ENCODE measurements around the gene KIF18B.

The KIF18B gene

DNA sequence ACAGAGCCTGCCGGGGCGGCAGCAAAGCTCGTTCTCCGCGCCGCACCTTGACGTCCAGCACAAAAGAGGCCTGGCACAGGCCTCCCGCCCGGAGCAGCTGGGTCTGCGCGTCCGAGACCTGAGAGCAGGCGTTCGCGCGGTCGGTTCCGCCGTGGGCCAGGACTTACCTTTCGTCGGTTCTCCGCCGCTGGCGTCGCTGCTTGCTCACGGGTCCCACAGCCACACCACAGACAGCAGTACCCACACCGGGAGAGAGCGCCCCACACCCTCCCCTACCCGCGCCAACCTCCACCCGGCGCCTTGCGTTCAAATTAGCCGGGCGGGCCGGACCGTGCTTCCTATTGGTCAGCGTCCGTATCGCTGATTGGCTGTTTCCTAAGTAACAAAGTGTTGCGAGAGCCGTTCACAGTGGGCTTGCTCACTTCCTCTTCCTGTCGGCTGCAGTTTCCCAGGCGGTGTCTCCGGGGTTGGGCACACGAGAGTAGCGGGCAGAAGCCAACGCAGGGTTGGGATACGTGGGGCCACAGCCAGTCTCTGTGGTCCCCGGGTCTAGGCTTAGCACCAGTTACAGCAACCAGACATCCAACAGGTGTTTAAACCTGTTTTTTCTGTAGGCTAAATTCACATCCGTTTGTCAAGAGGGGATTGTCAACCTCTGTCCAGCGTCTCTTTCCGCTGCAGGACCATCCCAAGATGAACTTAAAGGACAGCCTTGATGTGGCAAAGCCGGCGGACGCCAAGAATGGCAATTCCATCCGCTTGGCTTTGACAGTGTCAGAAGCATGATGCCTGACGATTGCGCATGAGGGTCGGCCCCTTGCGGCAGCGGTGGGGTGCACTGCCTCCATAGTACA, at the start of gene KIF18B:
TSS of gene KIF18B (minus strand) at position 313 of the 854 bp plus-strand sequence. CDS start 11,429 bp downstream, outside the sequence.
- peak; percentile 69 to 76 for DNase-seq (ENCODE audit: low read depth in 2 of 2)

DNA sequence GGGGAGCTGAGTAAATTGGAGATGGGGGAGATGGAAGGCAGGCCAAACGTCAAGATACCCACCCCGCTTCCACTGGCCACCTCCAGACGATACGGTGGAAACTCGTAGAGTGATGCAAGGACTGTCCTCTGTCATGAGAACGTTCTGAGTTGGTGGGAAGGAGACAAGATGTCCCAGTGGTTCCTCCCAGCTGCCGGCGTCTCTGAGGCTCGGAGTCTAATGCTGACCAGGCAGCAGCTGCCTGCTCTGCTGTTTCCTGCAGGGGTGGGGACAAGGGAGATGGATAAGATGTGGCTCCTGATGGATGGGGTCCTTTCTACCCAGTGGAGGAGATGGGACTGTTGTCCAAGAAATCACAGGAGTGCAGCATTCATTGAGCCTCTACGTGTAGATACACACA, 48.7 kb upstream of the KIF18B start:
- DNase-seq (ENCODE audit: low read depth in 2 of 2) = no peak

DNA sequence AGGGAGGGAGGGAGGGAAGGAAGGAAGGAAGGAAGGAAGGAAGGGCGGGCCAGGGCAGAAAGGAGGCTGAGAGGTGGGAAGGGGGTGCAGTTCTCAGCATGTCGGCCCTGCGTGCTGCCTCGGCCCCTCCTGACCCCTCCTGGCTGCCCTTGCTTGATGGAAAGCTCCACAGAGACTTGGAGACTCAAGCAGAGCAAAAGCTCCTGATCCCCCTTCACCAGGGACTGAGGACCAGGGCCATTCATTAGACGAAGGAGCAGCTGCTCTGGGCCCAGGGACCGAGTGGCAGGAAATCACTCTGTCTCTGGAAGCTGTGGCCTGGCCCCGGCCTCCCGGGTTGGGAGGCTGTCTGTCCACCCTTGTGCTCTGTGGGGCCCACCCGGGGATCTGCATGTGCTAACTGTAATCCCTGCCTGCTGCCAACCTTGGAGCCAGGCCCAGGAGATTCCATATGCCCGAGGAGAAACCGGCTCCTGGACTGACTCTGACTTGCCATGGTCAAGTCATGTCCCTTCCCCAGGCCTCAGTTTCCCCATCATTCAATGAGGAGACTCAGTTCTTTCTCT, 47.9 kb upstream of the KIF18B start:
- no peak for DNase-seq (ENCODE audit: low read depth in 2 of 2)

DNA sequence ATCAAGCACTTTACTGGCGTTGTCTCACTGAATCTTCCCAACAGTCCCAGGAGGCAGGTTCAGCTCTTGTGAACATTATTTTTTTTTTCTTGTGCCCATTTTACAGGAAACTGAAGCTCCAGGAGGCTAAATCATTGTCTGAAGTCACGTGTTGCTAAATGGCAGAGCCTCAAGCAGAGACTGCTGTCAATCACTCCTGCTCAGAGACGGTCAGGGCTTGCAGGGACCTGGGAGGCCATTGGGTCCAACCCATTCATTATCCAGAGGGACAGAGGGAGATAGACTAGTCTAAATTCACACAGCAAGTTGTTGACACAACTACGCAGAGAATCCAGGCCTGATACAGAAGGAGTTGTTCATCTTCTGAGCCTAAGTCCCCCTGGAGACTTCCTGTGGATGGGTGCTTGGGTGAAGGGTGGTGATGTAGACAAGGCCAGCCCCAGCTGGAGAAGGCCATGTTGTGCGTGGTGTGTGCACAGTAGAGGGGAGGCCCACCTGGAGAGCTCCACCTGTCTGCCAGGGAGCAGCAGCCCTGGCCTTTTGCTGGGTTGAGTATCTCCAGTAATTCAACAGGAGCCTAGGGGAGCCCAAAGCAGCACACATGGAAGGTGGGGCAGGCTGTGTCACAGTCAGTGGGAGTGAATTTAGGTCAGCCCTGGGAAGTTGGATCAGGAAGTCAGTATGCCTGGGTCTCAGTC, 44.8 kb upstream of the KIF18B start:
- no peak for DNase-seq (ENCODE audit: low read depth in 2 of 2)

DNA sequence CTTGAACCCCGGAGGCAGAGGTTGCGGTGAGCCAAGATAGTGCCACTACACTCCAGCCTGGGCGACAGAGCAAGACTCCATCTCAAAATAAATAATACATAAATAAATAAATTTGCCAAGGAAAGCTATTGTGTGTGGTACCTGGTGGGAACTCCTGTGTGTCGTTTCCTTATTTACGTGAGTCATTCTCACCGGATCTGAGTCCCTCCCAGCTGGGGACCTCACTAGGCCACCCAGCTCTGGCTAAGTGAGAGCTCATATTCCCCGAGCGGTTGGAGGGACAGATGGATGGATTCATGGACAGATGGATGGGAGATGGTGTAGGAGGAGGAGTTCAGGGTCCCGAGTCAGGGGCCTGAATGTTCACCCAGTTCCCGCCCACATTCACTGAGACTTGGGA, 43.4 kb upstream of the KIF18B start:
- DNase-seq (ENCODE audit: low read depth in 2 of 2) = no peak

DNA sequence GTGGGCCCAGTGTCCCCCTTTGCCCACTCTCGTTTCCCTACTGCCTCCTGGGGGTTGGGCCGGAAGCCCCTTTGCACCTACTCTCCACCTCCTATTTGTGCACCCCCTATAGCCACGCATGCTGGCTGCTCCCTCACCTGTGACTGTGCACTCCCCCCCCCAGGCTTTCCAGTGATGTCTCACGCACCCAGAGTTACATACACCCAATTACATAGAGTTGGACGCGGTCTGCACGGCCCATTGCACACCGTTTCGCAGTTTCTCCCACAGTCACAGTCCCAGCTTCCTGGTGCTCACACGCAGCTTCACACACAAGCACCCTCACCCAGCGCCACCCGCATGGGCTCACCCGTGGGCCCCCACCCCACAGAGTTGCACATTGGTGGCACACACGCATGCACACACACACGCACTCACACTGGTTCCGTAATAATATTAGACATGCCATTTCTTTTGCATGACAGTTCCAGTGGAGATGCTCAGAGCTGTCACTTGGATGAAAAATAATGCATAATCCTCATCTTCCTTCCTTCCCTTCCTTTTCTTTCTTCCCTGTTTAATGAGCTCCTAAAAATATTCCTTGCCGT, 42.1 kb upstream of the KIF18B start:
- DNase-seq (ENCODE audit: low read depth in 2 of 2) = no peak

DNA sequence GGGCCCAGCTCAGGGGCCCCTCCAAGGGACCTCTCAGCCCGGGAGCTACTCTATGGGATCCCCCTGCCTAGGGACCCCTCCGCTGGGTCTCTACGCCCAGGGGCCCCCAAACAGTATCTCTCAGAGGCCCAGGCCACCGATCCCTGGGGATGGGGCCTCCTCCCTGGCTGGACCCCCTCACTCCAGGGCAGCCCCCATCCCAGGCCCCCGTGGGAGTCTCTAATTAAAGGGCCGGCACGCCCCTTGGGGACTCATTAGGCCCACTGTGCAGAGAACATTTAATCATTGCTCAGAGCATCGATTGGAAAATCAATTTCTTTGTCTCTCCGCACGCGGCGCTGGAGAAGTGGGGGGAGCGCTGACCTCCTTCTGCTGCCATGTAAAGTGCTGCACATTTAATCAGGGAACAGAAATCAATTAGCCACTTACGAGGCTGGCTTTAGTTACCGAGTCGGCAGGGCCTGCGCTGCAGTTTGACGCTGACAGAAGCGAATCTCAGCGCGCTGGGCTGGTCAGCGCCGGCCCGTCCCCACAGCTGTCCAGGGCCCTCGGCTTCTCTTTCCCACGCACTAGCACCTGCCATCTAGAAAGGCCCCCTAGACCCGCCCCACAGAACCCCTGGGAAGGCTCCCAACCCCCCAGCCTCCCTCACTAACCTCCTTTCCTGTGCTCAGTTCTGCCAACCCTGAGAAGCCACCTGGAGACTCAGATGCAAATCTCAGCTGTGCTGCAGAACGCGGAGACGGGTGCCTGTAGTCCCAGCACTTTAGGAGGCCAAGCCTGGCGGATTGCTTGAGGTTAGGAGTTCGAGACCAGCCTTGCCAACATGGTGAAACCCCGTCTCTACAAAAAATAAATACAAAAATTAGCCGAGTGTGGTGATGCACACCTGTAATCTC, 40.7 kb upstream of the KIF18B start:
- no peak for DNase-seq (ENCODE audit: low read depth in 2 of 2)

DNA sequence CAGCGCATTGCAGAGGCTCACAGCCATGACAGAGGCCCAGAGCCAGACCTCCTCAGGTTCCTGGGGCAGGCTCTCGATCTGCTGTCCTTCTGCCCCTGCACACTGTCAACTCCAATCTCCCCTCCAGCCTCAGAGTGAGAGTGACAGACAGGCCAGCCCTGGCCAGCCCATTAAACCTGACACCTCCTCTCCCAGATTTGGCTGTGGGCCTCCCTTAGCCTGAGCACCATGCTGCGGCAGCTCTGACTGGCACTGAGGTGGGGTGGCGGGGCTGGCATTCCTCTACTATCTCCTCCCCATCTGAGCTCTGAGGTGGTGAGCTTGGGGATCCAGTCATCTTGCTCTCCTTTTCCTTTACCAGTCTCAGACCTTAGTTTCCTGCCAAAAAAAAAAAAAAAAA, 36.0 kb upstream of the KIF18B start:
- DNase-seq (ENCODE audit: low read depth in 2 of 2) = no peak

DNA sequence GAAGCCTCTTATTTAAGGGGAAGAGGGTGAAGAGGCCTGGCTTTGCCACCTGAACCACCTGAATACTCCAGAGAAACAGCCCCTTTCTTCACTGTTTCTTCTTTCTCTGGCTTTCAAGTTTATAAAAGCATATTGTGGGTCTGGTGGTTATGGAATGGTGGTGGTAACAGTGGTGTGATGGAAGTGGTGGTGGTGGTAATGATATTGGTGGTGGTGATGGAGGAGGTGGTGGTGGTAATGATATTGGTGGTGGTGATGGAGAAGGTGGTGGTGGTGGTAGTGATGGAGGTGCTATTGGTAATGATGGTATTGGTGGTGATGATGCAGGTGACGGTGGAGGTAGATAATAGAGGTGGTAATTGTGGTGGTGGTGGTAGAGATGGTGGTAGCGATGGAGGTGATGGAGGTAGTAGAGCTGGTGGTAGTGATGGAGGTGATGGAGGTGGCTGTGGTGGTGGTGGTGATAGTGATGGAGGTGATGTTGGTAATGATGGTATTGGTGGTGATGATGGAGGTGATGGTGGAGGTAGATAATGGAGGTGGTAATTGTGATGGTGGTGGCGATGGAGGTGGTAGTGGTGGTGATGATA, 34.6 kb upstream of the KIF18B start:
- DNase-seq (ENCODE audit: low read depth in 2 of 2) = no peak

DNA sequence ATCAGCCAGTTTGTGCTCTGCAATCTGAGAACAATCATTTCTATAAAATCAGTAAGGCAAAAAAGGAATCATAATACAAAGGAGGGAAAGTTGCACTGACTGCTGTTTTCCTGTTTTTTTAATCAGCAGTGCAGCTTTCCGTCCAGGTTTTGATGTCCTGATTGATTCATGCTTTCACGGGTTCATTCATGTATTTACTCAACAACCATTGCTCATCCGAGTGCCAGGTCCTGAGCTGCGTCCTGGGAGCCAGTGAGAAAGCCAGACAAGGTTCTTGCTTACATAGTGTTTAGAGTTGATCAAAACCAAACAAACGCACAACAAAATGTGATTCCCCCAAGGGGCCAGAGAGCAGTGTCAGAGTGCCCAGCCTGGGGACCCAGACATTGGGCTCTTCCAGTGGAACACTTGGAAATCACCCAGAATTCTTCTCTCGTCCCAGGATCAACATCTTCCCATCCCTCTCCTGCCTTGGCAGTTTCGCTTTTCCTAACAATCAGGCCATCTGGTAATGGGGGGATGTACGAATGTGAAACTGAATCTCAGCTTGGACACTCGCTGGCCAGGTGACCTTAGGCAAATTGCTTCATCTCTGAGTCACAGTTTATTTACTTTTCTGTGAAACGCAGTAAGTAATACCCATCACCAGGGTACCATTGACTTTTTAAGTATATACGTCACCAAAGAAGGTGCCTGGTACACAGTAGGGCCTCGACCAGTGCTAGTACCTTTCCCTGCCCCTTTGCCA, 33.8 kb upstream of the KIF18B start:
- DNase-seq (ENCODE audit: low read depth in 2 of 2) = no peak

DNA sequence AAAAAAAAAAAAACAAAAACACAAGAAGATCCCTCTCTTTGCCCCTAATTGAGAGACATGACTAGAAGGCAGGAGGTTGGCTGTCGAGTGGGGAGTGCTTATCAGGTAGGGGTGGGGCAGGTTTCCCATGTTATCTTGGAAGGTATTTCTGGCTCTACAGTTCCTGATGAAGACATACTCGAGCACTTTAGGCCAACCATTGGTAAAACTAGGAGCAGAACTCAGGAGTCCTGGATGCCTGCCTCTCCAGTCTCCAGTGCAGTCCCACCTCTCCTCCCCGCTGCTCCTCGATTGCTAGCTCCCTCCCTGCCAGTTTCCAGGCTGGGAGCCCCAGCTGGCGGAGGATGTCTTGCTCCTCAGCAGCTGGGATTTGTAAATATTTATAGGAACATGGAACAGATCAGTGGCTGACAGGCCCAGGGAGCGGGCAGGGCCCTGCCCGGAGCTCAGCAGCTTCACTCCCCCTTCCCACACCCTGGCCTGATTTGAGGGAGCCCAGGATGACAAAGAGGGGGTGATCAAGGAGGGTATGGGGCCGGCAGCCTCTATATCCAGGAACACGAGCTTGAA, 31.9 kb upstream of the KIF18B start:
- DNase-seq (ENCODE audit: low read depth in 2 of 2) = no peak

DNA sequence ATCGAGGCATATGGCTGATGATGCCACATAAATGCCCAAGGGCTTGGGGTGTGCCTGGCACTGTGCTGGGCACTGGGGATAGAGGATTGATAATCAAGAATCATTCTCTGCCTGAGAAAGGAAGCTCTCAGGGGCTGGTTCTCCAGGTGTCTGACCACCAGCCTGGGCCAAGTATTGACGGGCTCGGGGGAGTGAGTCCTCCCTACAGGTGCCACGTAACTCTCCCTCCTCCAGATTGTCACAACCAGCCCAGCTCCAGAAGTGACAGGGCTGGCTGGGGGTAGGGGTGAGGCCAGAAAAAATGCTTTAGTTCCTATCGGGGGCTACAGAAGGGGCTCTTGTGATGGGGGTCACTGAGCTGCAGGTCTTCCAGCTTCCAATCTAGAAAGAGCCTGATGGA, 31.2 kb upstream of the KIF18B start:
- no peak for DNase-seq (ENCODE audit: low read depth in 2 of 2)

DNA sequence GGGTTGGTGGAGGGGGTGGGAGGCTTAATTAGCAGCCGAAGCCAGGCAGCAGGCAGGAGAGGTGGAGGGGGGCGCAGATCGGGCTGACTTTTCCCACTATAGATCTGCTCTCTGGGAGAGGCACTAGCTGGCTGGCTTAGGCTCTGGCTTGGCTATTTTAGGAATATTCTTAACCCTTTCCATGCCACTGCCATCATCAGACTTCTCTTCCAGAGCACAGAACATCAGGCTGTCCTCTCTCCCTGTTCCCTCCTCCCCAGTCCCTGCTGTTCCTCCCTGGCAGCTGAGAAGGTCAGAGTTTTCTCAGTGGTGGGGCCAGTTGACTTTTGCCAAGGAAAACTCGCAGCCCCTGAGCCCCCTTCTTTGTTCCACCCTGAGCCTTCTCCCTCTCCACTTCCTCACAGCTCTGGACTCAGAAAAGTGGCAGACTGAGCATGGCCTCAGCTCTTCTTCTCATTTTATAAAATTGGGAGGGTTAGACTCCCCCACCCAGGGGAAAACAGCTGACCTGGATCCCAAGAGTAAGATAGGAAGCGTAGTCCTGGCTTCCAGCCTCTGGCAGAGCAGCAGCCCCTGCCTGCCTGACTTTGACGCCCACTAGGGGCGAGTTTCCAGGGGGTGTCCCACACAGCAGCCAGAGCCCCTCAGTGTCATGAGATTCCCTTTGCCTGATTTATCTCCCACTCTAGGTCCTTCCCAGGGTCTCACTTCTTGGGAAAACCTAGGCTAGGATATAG, 30.4 kb upstream of the KIF18B start:
- DNase-seq (ENCODE audit: low read depth in 2 of 2) = no peak

DNA sequence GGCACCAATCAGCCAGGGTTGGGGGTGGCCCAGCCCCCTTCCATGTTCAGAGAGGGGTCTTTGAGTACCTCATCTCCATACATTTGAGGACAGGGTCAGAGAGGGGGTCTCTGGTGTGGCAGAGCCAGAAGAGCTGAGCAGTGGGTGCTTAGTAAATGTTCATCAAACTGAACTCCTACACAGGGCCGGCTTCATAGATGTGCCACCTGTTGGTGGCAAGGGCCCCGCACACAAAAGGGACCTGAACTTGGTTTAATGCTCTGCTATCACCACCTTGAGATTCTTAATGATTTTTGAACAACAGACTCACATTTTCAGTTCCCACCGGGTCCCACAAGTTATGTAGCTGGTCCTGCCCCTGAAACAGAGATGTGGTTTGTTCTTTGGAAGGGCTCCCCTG, 29.5 kb upstream of the KIF18B start:
- no peak for DNase-seq (ENCODE audit: low read depth in 2 of 2)

DNA sequence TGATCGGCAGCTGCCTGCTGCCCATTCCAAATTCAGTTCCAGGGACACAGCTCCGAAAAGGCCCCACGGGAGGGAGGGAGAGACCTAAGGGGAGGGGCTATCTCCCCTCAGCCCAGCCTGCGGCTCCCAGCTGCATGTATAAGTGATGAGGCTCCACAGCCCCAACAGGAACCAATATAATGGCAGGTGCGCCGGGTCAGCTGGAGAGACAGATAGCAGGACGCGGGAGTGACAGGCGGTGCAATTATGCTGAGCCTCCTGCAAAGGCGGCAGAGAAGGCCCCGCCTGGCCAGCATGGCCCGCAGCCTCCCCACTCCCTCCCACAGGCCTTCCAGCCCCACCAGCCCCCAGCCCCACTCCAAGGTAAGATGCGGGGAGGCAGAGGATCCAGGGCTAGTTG, 28.6 kb upstream of the KIF18B start:
- DNase-seq (ENCODE audit: low read depth in 2 of 2) = no peak

DNA sequence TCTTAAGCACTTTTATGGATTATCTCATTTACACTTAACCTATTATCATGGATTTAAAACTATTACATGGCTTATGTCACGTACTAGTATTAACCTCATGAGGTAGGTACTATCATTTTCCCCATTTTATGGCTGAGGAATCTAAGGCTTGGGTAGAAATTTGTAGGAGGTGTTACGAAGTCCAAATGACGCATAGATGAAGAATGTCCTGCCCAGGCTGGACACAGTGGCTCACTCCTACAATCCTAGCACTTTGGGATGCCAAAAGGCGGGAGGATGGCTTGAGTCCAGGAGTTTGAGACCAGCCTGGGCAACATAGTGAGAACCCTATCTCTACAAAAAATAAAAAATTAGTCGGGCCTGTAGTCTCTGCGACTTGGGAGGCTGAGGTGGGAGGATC, 25.4 kb upstream of the KIF18B start:
- no peak for DNase-seq (ENCODE audit: low read depth in 2 of 2)

DNA sequence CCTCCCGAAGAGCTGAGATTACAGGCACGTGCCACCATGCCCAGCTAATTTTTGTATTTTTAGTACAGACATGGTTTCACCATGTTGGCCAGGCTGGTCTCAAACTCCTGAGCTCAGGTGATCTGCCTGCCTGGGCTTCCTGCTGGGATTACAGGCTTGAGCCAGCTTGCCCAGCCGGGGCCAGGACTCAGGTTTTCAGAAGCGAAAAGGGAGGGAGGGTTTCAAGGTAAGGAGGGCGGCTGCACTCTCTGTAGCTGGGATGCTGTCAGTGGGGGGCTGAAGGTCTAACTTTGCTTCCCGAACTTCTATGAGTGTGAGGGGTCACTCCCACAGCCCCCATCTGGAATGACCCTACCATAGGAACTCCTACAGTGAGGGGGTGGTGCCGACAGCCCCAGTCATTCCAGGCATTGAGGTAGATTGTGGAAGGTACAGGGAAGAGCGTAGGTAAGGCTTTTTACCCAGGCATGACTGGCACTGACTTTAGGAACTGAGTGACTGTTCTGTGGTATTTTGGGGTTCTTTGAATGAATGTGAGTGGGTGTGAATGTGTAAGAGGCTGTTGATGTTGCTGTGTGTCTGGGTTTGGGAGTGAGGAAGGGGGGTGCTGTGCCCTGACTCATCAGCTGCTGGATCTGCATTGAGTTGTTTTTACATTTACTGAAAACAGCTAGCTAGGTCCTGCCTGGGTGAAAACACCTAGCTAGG, 24.4 kb upstream of the KIF18B start:
- peak in 1 of 2 donors; percentile 48 for DNase-seq (ENCODE audit: low read depth in 2 of 2)

DNA sequence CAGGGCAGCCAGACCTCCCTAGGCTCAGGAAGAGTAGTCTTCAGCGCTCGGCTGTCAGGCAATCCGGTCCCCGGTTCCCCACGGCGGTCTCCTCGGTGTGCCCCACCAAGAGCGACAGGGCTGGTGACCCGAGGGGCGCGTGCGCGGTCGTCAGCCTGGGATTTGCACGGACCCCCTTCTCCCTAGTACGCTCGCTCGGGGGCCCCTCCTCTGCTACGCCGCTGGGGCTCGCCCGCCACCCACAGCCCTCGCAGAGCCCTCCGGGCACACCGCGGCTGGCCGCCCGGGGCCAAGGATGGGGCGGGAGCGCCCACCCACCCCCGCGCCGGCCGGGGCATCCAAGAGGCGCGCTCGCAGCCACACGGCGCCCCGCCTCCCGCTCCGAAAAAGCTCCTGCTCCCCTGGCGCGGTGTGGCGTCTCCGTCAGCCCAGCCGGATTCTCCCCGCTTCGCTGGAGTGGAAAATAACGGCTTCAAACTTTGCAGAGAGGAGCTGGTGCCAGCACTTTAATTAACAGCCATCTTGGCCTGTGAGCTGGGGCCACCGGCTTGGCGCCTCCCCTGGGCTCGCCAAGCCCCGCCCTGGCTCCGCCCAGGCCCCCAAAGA, 22.7 kb upstream of the KIF18B start:
- DNase-seq (ENCODE audit: low read depth in 2 of 2) = no peak

Measured in stimulated activated CD8-positive, alpha-beta memory T cell treated with anti-CD3 and anti-CD28 coated beads, Interleukin-15, amount 100 ng/mL, for 4 hours (primary cell).